ENCODE results near the gene SDC1. TPM values are rescaled to one million over a fixed set of nuclear protein-coding genes. Genes with fewer than 3 reads are reported as not detected.

The SDC1 gene
- total RNA-seq, 4 donors from 2014 or later: 25.6 to 343 (median 197) TPM

DNA sequence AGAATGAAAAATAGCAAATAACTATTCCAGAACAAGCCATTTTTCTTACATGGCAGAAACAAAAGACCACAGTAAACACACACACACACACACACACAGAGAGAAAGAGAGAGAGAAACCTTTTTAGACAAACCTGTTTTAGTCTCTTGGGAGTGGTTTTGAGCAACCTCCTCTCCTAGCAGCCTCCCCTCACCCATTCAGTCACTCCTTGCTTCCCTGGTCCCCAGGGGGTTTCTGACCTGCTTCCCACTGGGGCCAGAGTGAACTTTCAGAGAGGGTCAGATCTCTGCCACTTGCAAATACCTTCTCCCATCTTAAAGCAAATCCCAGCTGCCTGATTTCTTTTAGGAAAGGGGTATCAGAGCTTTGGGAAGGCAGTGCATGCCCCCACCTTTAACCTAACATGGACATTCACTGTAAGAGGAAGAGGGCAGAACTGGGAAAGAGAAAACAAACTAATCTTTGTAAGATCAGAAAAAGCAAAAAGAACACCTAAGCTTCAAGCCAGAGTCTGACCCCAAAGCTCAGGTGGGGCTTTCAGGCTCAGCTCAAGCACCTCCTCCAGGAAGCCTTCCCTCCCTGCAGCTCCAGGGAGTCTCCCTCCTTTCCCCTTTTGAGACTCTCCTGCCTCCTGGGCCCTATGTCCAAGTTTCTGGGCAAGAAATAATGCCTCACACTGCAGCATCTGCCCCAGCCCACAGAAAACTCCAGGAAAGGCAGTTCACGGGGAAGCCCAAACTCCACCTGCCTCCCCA, 2.7 kb downstream of the SDC1 start:
- TF ChIP-seq, protein P1, sequence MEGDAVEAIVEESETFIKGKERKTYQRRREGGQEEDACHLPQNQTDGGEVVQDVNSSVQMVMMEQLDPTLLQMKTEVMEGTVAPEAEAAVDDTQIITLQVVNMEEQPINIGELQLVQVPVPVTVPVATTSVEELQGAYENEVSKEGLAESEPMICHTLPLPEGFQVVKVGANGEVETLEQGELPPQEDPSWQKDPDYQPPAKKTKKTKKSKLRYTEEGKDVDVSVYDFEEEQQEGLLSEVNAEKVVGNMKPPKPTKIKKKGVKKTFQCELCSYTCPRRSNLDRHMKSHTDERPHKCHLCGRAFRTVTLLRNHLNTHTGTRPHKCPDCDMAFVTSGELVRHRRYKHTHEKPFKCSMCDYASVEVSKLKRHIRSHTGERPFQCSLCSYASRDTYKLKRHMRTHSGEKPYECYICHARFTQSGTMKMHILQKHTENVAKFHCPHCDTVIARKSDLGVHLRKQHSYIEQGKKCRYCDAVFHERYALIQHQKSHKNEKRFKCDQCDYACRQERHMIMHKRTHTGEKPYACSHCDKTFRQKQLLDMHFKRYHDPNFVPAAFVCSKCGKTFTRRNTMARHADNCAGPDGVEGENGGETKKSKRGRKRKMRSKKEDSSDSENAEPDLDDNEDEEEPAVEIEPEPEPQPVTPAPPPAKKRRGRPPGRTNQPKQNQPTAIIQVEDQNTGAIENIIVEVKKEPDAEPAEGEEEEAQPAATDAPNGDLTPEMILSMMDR (IDR thresholded peaks at IDR 0.05): no peak
- TF ChIP-seq POLR2A (IDR thresholded peaks at IDR 0.05): no peak
- Histone ChIP-seq H3K27me3 (no peaks in the 10 kb centered on the region), H3K4me1 (peaks cover 0 to 46% (median 11%) of the 10 kb centered on the region in 4 donors), H3K27ac (peak overlapping the region in 1 of 4 donors; percentile 100), H3K4me3 (peak overlapping the region in 2 of 4 donors; percentile 88 to 89), H3K9me3 (no peaks in the 10 kb centered on the region), H3K36me3 (no peaks in the 10 kb centered on the region)
- DNase-seq: no peak

DNA sequence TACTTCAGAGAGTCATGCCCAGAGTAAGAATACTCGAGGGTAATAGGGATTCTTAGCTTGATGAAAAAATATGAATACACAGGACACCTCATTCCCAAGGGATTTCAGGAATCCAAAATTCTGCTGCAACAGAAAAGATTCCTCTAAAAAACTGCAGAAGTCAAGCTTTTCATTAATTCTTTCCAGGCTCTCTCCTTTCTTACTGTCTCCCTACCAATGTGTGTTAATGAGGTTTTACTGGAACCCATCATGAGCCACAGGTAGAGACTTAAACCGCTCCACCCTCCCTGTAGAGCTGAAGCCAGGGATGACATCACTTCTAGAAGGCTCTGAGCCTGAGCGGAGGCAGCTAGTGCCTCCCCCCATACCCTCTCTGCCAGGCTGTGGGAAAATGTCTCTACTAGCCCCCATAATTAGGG, 3.4 kb downstream of the SDC1 start:
- no peaks in the 10 kb centered on the region for H3K36me3 ChIP-seq
- no peak for DNase-seq
- peaks cover 0 to 46% (median 11%) of the 10 kb centered on the region in 4 donors for H3K4me1 ChIP-seq
- H3K9me3 ChIP-seq: no peaks in the 10 kb centered on the region
- H3K27ac ChIP-seq: peak overlapping the region in 1 of 4 donors; percentile 100
- H3K4me3 ChIP-seq: peak overlapping the region in 1 of 4 donors; percentile 88
- TF ChIP-seq, protein P1 (IDR thresholded peaks at IDR 0.05): no peak
- TF ChIP-seq POLR2A (IDR thresholded peaks at IDR 0.05): no peak
- no peaks in the 10 kb centered on the region for H3K27me3 ChIP-seq

DNA sequence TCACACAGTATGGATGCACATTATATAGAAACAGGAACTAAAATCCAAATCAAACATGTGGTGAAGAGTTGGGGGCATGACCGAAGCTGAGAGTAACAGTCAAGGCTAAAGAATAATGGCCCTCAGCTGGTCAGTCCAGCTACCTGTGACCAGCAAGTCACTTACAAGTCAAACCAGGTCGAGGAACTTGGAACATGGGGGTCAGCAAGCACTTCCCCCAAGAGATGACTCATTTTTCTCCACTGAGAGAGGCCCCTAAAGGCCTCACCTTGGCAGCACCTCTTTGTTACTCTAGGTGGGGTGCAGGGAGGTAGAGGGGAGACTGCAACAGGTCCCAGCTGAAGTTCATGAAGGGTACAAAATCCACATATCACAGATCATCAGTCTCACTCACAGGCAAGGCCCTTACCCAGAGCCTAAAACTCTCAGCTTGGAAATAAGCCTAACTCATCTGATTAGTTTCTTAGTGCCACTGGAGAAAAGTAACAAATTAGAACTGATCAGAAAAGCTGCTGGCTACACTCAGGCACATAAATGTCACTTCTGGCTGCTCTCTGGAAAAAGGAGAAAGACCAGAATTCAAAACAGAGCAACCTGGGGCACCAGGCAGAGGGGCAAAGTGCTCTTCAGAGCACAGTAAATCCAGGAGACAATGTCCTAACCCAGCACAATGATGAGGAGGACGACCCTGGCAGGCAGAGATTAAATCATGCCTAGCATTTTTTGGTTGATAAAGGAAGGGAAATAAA, 4.0 kb downstream of the SDC1 start:
- Histone ChIP-seq H3K9me3 (no peaks in the 10 kb centered on the region), H3K4me3 (no peak overlapping the region), H3K36me3 (no peaks in the 10 kb centered on the region), H3K27me3 (no peaks in the 10 kb centered on the region), H3K27ac (peak overlapping the region in 1 of 4 donors; percentile 20), H3K4me1 (peaks cover 0 to 46% (median 11%) of the 10 kb centered on the region in 4 donors)
- DNase-seq: no peak
- TF ChIP-seq POLR2A (IDR thresholded peaks at IDR 0.05): no peak
- TF ChIP-seq, protein P1 (IDR thresholded peaks at IDR 0.05): no peak

DNA sequence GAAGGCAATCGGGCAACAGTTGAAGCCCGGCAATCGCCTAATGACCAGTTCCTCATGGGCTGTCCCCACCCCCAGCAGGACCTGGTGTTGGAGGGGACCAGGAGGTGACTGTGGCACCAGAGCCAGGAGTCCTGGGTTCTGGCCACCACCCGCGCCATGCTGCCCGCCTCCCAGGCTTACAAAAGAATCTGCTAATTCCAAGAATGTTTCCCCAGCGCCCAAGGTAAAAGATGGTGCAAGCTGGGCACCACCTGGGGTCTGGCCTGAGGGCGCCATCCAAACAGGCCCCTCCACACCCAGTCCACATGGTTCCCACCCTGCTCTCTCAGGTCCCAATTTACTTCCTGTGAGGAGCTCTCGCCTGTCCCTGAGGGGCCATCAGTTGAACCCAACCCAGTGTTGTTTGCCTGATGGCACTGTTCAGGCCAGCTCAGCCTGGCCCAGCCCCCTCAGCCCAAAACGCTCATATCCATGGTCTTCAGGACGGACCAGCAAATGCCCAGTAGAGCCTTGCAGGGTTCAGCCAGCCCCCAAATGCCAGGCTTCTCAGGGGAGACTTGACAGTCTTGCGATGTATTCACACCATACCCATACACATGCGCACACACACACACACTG, 5.1 kb downstream of the SDC1 start:
- Histone ChIP-seq H3K27me3 (no peaks in the 10 kb centered on the region), H3K36me3 (no peaks in the 10 kb centered on the region), H3K27ac (peak overlapping the region in 1 of 4 donors; percentile 90), H3K9me3 (no peaks in the 10 kb centered on the region), H3K4me3 (no peak overlapping the region), H3K4me1 (peaks cover 0 to 48% (median 12%) of the 10 kb centered on the region in 4 donors)
- TF ChIP-seq, protein P1 (IDR thresholded peaks at IDR 0.05): no peak
- no peak for TF ChIP-seq POLR2A (IDR thresholded peaks at IDR 0.05)
- no peak for DNase-seq
